ENCODE measurements around the gene CNTNAP2.

The CNTNAP2 gene

GRCh38 chr7:147136352-147136751, 1019.8 kb downstream of the CNTNAP2 start:
- no peak for DNase-seq (ENCODE audit: low spot score)

GRCh38 chr7:147145194-147145593, 1028.6 kb downstream of the CNTNAP2 start:
- DNase-seq (ENCODE audit: low spot score), result no peak

GRCh38 chr7:147146169-147146568, 1029.6 kb downstream of the CNTNAP2 start:
- no peak for DNase-seq (ENCODE audit: low spot score)

- DNase-seq (ENCODE audit: low spot score), result no peak
Observed at GRCh38 chr7:147151661-147152060, 1035.1 kb downstream of the CNTNAP2 start.

- DNase-seq (ENCODE audit: low spot score), result no peak
Observed at GRCh38 chr7:147153571-147153970, 1037.0 kb downstream of the CNTNAP2 start.

- no peak for DNase-seq (ENCODE audit: low spot score)
Observed at GRCh38 chr7:147161405-147161804, 1044.8 kb downstream of the CNTNAP2 start.

GRCh38 chr7:147170341-147171012, 1053.9 kb downstream of the CNTNAP2 start:
- no peak for DNase-seq (ENCODE audit: low spot score)

- DNase-seq (ENCODE audit: low spot score), result no peak
Observed at GRCh38 chr7:147171013-147171391, 1054.4 kb downstream of the CNTNAP2 start.

GRCh38 chr7:147173883-147174282, 1057.3 kb downstream of the CNTNAP2 start:
- no peak for DNase-seq (ENCODE audit: low spot score)

GRCh38 chr7:147182874-147183273, 1066.3 kb downstream of the CNTNAP2 start:
- no peak for DNase-seq (ENCODE audit: low spot score)

- no peak for DNase-seq (ENCODE audit: low spot score)
Observed at GRCh38 chr7:147183276-147183675, 1066.7 kb downstream of the CNTNAP2 start.

- no peak for DNase-seq (ENCODE audit: low spot score)
Observed at GRCh38 chr7:147188467-147188866, 1071.9 kb downstream of the CNTNAP2 start.

- no peak for DNase-seq (ENCODE audit: low spot score)
Observed at GRCh38 chr7:147193476-147193875, 1076.9 kb downstream of the CNTNAP2 start.

- DNase-seq (ENCODE audit: low spot score), result no peak
Observed at GRCh38 chr7:147196481-147196880, 1079.9 kb downstream of the CNTNAP2 start.

GRCh38 chr7:147197006-147197405, 1080.4 kb downstream of the CNTNAP2 start:
- no peak for DNase-seq (ENCODE audit: low spot score)

- no peak for DNase-seq (ENCODE audit: low spot score)
Observed at GRCh38 chr7:147199868-147200267, 1083.3 kb downstream of the CNTNAP2 start.

- DNase-seq (ENCODE audit: low spot score), result no peak
Observed at GRCh38 chr7:147207988-147208387, 1091.4 kb downstream of the CNTNAP2 start.

- DNase-seq (ENCODE audit: low spot score), result no peak
Observed at GRCh38 chr7:147231275-147231674, 1114.7 kb downstream of the CNTNAP2 start.

GRCh38 chr7:147235645-147236382, 1119.2 kb downstream of the CNTNAP2 start:
- no peak for DNase-seq (ENCODE audit: low spot score)

GRCh38 chr7:147240468-147240867, 1123.9 kb downstream of the CNTNAP2 start:
- DNase-seq (ENCODE audit: low spot score), result no peak

GRCh38 chr7:147245274-147245673, 1128.7 kb downstream of the CNTNAP2 start:
- DNase-seq (ENCODE audit: low spot score), result peak; percentile 5

GRCh38 chr7:147249956-147250355, 1133.4 kb downstream of the CNTNAP2 start:
- DNase-seq (ENCODE audit: low spot score), result no peak

- DNase-seq (ENCODE audit: low spot score), result no peak
Observed at GRCh38 chr7:147251751-147252325, 1135.2 kb downstream of the CNTNAP2 start.

All from AG08396 (cell line).